GM19455 (cell line): ENCODE data around the gene TACC2.

ENCODE experiments used
- ATAC-seq: cut with Tn5 transposase; IDR thresholded peaks from one replicate; pipeline ENCODE4 v1.9.1; 2021; ENCODE audit not compliant: unreplicated experiment

TACC2 gene

GRCh38 chr10:122267849-122268737, 279.1 kb downstream of the TACC2 start:
- ATAC-seq: no peak

GRCh38 chr10:122269059-122269687, 280.2 kb downstream of the TACC2 start:
- no peak for ATAC-seq

- no peak for ATAC-seq
Measured at GRCh38 chr10:122271076-122271475, 282.1 kb downstream of the TACC2 start, which contains the start of gene BTBD16. Gene BTBD16, plus strand, starts transcription at chr10:122271296. Its CDS starts 3,786 bp downstream, at chr10:122275082.

- no peak for ATAC-seq
Measured at GRCh38 chr10:122273966-122274545, 285.1 kb downstream of the TACC2 start.

GRCh38 chr10:122276611-122277208, 287.7 kb downstream of the TACC2 start:
- no peak for ATAC-seq

GRCh38 chr10:122277526-122278136, 288.7 kb downstream of the TACC2 start:
- no peak for ATAC-seq

DNA sequence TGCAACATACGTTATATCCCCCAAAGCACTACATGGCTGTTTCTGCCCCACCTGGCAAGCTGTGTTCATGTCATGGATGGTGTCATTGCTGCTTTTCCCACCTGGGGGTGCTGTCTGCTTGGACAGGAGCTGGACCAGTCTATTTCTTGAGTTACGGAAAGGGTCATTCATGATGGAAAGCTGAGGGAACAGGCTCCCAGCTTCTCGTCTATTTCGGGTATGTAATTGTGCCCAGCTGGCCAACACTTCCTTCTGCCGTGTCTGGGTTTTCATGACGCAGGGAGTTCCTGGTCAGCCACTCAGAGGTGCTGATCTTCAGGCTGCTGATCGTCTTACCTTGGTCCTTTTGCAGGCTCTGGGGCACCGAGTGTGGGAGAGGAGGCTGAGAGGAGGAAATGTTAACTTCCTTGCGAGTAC, 290.8 kb downstream of the TACC2 start:
- no peak for ATAC-seq

GRCh38 chr10:122280156-122280555, 291.2 kb downstream of the TACC2 start:
- no peak for ATAC-seq

DNA sequence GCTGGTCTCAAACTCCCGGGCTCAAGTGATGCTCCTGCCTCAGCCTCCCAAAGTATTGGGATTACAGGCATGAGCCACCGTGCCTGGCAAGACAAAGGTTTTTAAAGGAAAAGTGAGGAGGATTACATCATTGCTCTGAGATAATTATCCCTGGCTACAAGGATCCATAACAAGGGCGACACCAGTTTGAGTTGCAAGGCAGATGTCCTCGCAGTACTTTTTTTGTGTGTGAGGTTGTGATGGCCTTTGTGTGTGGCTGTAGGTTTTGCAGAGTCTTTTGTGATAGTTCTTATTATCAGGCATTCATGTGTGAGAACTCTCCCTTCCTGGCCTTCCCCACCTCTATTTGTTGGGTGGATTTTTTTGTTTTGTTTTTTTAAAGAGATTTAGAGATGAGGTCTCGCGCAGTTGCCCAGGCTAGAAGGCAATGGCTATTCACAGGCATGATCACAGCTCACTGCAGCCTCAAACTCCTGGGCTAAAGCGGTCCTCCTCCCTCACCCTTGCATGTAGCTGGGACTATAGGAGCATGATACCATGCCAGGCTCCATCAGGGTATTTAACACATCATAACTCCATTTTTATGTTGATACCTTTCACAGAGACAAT, 292.2 kb downstream of the TACC2 start:
- ATAC-seq: no peak

DNA sequence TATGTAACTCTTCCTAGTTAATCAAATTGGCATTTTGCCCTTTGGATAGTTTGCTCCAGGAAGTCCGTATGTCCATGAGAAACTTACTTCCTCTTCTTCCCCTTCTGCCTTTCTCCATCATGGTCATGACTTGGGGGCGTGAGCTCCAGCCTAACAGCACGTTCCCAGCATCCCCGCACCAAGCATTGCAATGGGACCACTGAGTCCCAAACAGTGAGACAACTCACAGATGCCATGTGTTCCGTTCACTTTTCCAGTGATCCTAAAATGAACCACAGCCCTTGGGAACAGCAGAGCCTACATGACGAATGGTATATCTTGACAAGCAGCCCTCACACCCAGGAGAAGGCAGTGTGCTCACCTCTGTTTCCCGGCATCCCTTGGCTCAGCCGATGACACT, 292.8 kb downstream of the TACC2 start:
- ATAC-seq: no peak

- ATAC-seq: no peak
Measured at GRCh38 chr10:122282253-122282671, 293.3 kb downstream of the TACC2 start.

DNA sequence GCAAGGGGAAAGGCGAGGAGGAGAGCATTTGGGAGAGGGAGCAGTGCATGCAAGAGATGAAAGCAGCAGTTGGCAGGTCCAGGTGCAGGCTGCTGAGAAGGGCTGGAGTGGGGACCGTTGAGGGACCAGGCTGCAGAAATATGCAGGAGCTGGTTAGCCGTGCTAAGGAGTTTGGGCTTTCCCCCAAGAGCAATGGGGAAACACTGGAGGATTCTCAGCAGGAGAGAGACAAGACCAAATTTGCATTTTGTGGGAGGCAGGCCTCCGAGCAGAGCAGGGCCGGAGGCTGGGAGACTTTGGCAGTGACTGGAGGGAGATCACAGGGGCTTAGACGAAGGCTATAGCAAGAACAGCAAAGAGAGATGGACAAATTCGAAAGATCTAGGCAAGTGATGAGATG, 293.9 kb downstream of the TACC2 start:
- ATAC-seq: no peak

- ATAC-seq: no peak
Measured at GRCh38 chr10:122285506-122286444, 296.8 kb downstream of the TACC2 start.

DNA sequence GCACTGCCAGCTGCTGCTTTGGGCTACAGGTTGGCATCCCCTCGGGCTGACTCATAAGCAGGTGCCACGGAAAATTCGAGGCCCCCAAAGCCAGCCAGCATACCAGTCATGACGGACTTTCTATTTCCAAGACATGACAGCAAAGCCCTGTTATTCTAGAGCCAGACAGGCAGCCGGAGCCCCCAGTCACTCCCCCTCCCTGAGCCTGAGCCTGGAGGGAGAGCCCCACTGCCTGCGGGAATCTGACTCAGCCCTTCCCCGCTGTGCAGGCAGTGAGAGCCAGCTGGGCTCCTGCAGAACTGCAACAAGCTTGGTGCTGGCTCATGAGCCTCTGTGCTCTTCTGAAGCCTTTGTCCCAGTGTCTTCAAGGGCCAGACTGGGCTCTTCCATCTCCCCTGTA, 297.9 kb downstream of the TACC2 start:
- no peak for ATAC-seq

DNA sequence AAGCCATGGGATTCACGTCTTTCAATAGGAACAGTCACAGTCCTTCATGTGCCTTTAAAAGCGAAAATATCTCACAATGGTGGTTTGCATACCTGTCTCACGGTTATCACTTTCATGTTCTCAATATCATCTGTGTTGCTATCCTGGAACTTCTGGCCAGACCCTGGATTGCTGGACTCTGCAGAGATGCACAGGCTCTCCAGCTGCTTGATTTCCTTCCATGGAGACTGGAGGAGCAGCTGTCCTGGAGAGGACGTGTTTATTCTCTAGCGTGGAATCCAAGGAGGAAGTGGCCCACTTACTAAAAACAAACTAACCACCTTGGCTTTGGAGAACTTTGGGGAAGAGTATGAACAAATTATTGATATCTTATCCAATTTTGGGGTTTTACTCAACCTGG, 298.6 kb downstream of the TACC2 start:
- ATAC-seq: no peak

DNA sequence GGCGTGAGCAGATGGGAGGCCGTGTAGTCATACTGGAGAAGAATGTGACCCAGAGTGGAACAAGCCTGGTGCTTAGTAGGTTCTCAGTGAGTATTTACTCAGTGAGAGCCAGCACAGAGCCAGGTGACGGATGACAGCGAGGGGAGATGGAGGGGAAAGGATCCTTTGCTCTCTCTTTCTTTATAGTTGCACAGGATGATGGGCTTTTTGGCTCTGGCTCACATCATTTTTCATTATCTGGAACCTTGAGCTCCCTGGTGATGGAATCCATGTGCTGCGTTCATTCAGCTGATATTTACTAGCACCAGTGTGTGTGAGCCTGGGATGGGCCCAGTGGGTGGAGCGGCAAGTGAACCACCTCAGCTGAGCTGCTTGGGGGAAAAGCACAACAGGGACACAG, 299.3 kb downstream of the TACC2 start:
- ATAC-seq: no peak

- ATAC-seq: no peak
Measured at GRCh38 chr10:122288917-122289316, 300.0 kb downstream of the TACC2 start.

DNA sequence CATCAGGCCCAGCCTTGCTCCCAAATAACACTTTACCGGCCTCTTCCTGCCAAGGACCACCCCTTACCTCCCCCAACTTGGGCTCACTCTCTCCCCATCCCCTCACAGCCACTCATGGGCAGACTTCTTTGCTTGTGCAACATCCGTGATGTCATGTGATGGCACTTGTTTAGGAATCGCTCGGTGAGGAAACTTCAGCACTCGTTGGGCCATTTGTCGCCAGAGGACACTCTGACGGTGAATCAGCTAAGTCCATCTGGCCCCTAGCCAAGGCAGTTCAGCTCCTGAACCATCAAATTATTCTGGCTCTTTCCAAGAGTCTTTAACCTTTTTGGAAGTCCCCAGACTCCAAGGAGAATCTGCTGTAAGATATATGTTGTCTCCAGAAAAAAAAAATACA, 301.4 kb downstream of the TACC2 start:
- ATAC-seq: no peak

GRCh38 chr10:122290833-122291532, 302.0 kb downstream of the TACC2 start:
- no peak for ATAC-seq
